NK-92 (cell line): ENCODE results near the gene SETX.

Experiments used
- DNase-seq: peaks from one replicate; lab custom pipeline; 2025; ENCODE audit not compliant: unreplicated experiment; lab: John Stamatoyannopoulos, UW

Gene SETX

GRCh38 chr9:132242621-132243155 is 112.1 kb downstream of the SETX start:
- no peak for DNase-seq

GRCh38 chr9:132241840-132242620 is 112.8 kb downstream of the SETX start:
- DNase-seq, result no peak

GRCh38 chr9:132241483-132241839 is 113.3 kb downstream of the SETX start:
- no peak for DNase-seq

GRCh38 chr9:132240841-132241482 is 113.8 kb downstream of the SETX start:
- peak; percentile 99 for DNase-seq

GRCh38 chr9:132239999-132240840 is 114.6 kb downstream of the SETX start:
- no peak for DNase-seq

GRCh38 chr9:132239518-132239917 is 115.3 kb downstream of the SETX start:
- DNase-seq, result no peak

- no peak for DNase-seq
Observed at GRCh38 chr9:132238992-132239391, 115.8 kb downstream of the SETX start.

GRCh38 chr9:132238026-132238972 is 116.5 kb downstream of the SETX start:
- DNase-seq, result no peak

GRCh38 chr9:132237481-132237880 is 117.3 kb downstream of the SETX start:
- DNase-seq, result no peak

GRCh38 chr9:132236662-132237311 is 118.0 kb downstream of the SETX start:
- no peak for DNase-seq

GRCh38 chr9:132235894-132236661 is 118.7 kb downstream of the SETX start:
- DNase-seq, result no peak

GRCh38 chr9:132235125-132235524 is 119.7 kb downstream of the SETX start:
- no peak for DNase-seq

- DNase-seq, result no peak
Observed at GRCh38 chr9:132234535-132234934, 120.3 kb downstream of the SETX start.

- DNase-seq, result no peak
Observed at GRCh38 chr9:132233138-132233537, 121.6 kb downstream of the SETX start.

- no peak for DNase-seq
Observed at GRCh38 chr9:132232522-132232921, 122.3 kb downstream of the SETX start.

GRCh38 chr9:132231019-132231701 is 123.6 kb downstream of the SETX start:
- no peak for DNase-seq

- DNase-seq, result no peak
Observed at GRCh38 chr9:132230605-132231004, 124.2 kb downstream of the SETX start.

GRCh38 chr9:132228062-132228461 is 126.7 kb downstream of the SETX start:
- DNase-seq, result no peak
